ENCODE results near the gene KIAA0825.

- TF ChIP-seq, protein P1, sequence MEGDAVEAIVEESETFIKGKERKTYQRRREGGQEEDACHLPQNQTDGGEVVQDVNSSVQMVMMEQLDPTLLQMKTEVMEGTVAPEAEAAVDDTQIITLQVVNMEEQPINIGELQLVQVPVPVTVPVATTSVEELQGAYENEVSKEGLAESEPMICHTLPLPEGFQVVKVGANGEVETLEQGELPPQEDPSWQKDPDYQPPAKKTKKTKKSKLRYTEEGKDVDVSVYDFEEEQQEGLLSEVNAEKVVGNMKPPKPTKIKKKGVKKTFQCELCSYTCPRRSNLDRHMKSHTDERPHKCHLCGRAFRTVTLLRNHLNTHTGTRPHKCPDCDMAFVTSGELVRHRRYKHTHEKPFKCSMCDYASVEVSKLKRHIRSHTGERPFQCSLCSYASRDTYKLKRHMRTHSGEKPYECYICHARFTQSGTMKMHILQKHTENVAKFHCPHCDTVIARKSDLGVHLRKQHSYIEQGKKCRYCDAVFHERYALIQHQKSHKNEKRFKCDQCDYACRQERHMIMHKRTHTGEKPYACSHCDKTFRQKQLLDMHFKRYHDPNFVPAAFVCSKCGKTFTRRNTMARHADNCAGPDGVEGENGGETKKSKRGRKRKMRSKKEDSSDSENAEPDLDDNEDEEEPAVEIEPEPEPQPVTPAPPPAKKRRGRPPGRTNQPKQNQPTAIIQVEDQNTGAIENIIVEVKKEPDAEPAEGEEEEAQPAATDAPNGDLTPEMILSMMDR (conservative IDR thresholded peaks at IDR 0.05; ENCODE audit: low read length): no peak
- TF ChIP-seq EZH2phosphoT487 (IDR thresholded peaks at IDR 0.05; ENCODE audit: borderline replicate concordance, low read depth, low read length): no peak
Observed at GRCh38 chr5:94461131-94461530, 157.3 kb downstream of the KIAA0825 start.
